GM12801 (cell line): ENCODE measurements around the gene MTA2.

Experiments used
- CTCF ChIP-seq: IDR thresholded peaks from one replicate; pipeline ENCODE4 v1.5.1; 2011; ENCODE audit warnings: control low read depth; ENCODE audit not compliant: insufficient read length; ENCODE audit errors: extremely low read depth

MTA2 gene

GRCh38 chr11:62595124-62595523 is 6.5 kb downstream of the MTA2 start:
- TF ChIP-seq CTCF, result no peak

- no peak for TF ChIP-seq CTCF
These were observed 8.1 kb downstream of the MTA2 start for GRCh38 chr11:62593434-62594044.

GRCh38 chr11:62592989-62593421 is 8.7 kb downstream of the MTA2 start:
- no peak for TF ChIP-seq CTCF

GRCh38 chr11:62592146-62592815 is 9.4 kb downstream of the MTA2 start:
- TF ChIP-seq CTCF, result no peak

- TF ChIP-seq CTCF, result no peak
These were observed 10.1 kb downstream of the MTA2 start, which contains the start of gene TUT1 for GRCh38 chr11:62591448-62592145. Gene TUT1 (minus strand): TSS chr11:62591523. CDS start chr11:62591485, 38 bp downstream.

GRCh38 chr11:62588966-62589637 is 12.6 kb downstream of the MTA2 start:
- no peak for TF ChIP-seq CTCF

GRCh38 chr11:62580959-62581715 is 20.5 kb downstream of the MTA2 start:
- no peak for TF ChIP-seq CTCF
